ENCODE results near the gene TCF20. TPM values are rescaled to one million over a fixed set of nuclear protein-coding genes. Genes with fewer than 3 reads are reported as not detected.

TCF20 gene
- total RNA-seq, 1 donor from 2014 or later = 41.1 TPM

- H3K27ac Mint-ChIP-seq (ENCODE audit: unreplicated experiment) = no peak overlapping the region
- no peak overlapping the region for H3K4me3 Mint-ChIP-seq (ENCODE audit: unreplicated experiment)
- no peak for TF ChIP-seq CTCF (IDR thresholded peaks at IDR 0.05)
- DNase-seq (ENCODE audit: extremely low spot score, unreplicated experiment) = peak; percentile 89
- H3K36me3 Mint-ChIP-seq (ENCODE audit: unreplicated experiment) = no peaks in the 10 kb centered on the region
- H3K4me1 Mint-ChIP-seq (ENCODE audit: unreplicated experiment) = peaks cover 4% of the 10 kb centered on the region
- no peaks in the 10 kb centered on the region for H3K9me3 Mint-ChIP-seq (ENCODE audit: unreplicated experiment)
- no peaks in the 10 kb centered on the region for H3K27me3 Mint-ChIP-seq (ENCODE audit: unreplicated experiment)
Observed at GRCh38 chr22:42294034-42294985, 23.9 kb upstream of the TCF20 start.

DNA sequence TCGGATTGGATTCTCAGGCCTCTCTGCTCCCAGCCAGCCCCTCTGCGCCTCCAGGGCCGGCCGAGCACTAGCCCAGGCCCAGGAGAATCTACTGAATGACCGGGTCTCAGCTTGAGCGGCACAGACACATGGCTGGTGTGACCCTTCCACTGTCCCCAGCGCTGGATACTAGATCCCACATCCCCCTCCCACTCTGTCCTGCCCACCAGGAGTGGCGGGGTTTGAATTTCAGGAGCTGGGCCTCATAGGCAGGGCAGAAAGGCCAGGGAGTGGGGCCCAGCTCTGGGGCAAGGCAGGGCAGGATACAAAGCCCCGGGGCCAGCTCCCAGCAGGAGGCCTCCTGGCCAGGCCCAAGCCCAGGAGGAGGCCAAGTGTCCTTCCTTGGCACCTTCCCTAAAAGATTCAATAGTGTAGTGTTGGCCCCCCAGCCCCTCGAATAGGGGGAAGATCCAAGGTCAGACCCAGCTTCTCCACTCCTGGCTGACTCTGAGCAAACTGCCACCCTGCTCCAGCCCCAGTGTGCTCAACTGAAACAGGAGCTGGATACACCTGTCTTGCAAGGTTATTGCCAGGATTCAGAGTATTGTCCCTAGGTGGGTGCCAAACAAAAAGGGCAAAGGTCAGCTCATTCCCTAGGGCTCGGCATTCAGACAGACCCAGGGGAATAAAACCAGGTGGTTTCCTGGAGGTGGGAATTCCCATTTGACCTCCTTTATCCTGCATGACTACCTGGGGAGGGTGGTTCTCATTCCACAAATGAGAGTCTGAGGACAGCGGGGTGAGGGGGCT lies 22.5 kb upstream of the TCF20 start:
- Mint-ChIP-seq H3K4me3 (ENCODE audit: unreplicated experiment) (no peak overlapping the region), H3K9me3 (ENCODE audit: unreplicated experiment) (no peaks in the 10 kb centered on the region), H3K36me3 (ENCODE audit: unreplicated experiment) (no peaks in the 10 kb centered on the region), H3K4me1 (ENCODE audit: unreplicated experiment) (peaks cover 4% of the 10 kb centered on the region), H3K27me3 (ENCODE audit: unreplicated experiment) (no peaks in the 10 kb centered on the region), H3K27ac (ENCODE audit: unreplicated experiment) (no peak overlapping the region)
- no peak for TF ChIP-seq CTCF (IDR thresholded peaks at IDR 0.05)
- DNase-seq (ENCODE audit: extremely low spot score, unreplicated experiment) = no peak

DNA sequence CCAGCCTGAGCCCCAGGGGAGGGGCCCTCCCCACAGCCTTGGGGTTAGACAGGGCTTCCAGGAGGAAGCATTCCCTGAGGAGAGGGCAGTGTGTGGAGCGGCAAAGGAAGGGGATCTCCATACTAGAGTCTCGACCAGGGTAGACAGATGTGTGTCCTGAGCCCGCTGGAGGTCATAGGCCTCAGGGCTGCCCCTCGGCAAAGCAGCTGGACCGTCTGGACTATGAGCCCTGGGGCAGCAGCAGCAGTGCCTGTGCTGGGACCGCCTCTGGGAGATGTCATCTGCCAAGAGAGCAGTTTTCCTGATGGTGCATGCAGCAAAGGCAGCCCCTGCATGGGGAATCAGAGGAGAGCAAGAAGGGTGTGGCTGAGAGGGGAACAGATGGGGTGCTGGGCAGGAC lies 20.8 kb upstream of the TCF20 start:
- no peak overlapping the region for H3K27ac Mint-ChIP-seq (ENCODE audit: unreplicated experiment)
- no peaks in the 10 kb centered on the region for H3K27me3 Mint-ChIP-seq (ENCODE audit: unreplicated experiment)
- no peaks in the 10 kb centered on the region for H3K9me3 Mint-ChIP-seq (ENCODE audit: unreplicated experiment)
- no peak overlapping the region for H3K4me3 Mint-ChIP-seq (ENCODE audit: unreplicated experiment)
- no peak for TF ChIP-seq CTCF (IDR thresholded peaks at IDR 0.05)
- H3K36me3 Mint-ChIP-seq (ENCODE audit: unreplicated experiment) = no peaks in the 10 kb centered on the region
- no peak for DNase-seq (ENCODE audit: extremely low spot score, unreplicated experiment)
- H3K4me1 Mint-ChIP-seq (ENCODE audit: unreplicated experiment) = peaks cover 4% of the 10 kb centered on the region

DNA sequence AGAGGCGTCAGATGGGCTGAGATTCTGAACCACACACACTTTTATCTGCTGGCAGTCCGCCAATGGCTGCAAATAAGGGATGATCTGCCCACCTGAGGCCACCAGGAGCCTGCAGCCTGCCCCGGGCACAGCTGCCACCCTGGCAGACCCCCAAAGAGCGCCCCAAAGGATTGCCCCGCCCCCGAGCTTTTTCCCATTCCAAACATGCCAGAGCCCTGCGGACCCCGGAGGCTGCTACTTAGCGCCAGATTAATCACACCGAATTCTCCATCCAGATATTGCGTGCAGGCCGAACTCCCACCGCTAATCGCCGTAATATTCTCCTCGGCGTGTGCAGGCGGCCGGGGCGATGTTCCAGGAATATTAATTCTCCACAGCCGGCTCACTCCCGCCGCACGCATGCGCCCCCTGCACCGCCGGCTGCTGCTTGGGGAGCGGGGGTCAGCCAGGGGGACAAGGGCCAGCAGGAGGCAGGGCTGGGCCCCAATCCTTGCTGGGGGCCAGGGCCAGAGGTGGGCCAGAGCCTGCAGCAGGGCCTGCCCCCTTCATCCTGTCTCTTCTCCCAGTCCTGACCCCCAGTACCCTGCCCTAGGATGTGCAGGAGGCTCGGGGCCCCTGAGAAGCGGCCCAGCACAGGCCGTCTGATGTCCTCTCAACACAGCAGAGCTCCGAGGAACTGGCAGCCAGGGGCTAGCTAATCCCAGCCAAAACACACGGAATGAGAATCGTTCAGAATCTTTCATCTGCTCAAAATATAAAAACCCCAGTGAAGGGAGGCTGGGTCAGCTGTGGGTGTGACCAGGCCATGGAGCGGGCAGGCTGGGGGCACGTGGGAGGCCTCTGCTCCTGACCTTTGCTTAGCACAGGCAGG lies 19.5 kb upstream of the TCF20 start:
- peaks cover 2% of the 10 kb centered on the region for H3K27me3 Mint-ChIP-seq (ENCODE audit: unreplicated experiment)
- peaks cover 4% of the 10 kb centered on the region for H3K4me1 Mint-ChIP-seq (ENCODE audit: unreplicated experiment)
- no peak for TF ChIP-seq CTCF (IDR thresholded peaks at IDR 0.05)
- DNase-seq (ENCODE audit: extremely low spot score, unreplicated experiment) = no peak
- no peaks in the 10 kb centered on the region for H3K9me3 Mint-ChIP-seq (ENCODE audit: unreplicated experiment)
- H3K4me3 Mint-ChIP-seq (ENCODE audit: unreplicated experiment) = no peak overlapping the region
- no peak overlapping the region for H3K27ac Mint-ChIP-seq (ENCODE audit: unreplicated experiment)
- H3K36me3 Mint-ChIP-seq (ENCODE audit: unreplicated experiment) = no peaks in the 10 kb centered on the region

Measured in osteocyte (in vitro differentiated cells).